Pons (tissue), 1 donor: ENCODE data around the gene COQ8B.
"Not testable (repeated sequence)": the region's sequence is repeated elsewhere in the genome, so short reads cannot be mapped to it uniquely, and the experiment has no call there.

Experiments used
- DNase-seq: peaks from one replicate; pipeline ENCODE4 v3.0.0-alpha.2; 2016; ENCODE audit warnings: low spot score

The COQ8B gene

DNA sequence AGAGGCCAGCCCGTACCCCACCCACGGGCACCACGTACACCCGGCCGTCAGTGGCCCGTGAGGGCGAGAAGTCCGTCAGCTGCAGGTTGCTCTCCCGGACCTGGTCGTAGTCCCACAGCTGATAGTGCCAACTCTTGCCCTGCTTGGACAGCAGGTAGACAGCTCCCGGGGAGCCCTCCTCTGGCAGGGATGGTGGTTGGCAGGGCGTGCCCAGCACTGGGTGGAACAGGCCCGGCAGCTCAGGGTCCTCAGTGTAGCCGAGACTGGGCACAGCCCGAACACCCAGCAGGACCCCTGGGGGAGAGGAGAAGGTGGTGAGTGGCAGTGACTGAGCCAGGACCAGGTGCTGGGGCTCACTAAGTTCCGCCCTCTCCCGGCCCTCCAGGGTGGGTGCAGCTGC is 25.8 kb upstream of the COQ8B start:
- DNase-seq, result no peak

DNA sequence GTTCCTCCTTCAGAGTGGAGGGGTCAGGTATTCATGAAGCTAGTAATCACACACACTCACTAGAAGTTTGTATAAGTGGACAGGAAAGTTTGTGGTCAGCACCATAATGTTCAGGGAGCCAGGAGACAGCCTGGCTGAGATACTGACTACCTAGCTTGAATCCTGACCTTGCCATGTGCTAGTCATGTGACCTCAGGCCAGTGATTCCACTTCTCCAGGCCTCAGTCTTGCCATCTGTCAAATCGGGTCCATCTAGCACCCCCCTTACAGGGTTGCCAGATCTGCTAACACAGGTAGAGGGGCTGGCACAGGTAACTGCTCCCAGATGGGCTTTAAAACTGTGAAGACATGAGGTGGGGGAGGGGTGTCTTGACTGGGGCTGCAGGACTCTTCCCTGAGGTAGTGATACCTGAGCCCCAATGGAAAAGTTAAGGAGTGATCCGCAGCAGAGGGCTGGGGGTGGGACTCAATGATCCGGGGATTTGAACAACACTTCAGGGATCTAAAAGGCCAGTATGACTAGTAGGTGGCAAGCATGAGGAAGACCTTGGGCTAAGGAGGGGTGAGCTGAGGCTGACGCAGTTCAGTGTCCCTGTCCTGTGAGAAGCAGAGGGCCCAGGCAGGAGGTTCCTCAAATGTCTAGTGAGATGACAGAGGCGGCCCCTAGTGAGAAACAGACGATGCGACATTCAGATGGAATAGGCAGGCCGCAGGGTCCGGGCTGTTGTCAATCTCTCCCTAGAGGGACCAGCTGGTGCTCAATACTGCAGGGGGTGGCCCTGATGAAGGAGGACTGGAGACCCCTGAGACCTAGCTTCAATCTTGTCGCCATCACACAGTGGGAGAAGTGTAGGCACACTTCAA is 25.1 kb upstream of the COQ8B start:
- no peak for DNase-seq

DNA sequence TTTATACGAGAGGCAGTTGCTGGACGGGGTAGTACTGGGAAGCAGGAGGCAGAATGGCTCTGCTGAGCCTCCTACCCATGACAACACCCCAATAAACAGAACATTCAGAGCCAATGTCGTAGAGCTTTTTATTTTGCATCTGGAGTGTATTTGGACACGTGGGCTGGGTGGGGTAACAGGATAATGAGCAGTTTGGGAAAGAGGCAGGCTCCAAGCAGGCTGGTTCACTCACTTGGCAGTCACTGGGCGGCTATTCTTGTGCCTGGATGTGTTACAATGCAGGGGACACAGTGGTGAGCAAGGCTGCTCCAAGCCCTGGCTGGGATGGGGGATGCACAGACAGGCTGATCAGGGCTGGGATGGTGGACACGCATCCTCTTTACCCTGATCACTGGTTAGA is 24.1 kb upstream of the COQ8B start:
- DNase-seq, result no peak

DNA sequence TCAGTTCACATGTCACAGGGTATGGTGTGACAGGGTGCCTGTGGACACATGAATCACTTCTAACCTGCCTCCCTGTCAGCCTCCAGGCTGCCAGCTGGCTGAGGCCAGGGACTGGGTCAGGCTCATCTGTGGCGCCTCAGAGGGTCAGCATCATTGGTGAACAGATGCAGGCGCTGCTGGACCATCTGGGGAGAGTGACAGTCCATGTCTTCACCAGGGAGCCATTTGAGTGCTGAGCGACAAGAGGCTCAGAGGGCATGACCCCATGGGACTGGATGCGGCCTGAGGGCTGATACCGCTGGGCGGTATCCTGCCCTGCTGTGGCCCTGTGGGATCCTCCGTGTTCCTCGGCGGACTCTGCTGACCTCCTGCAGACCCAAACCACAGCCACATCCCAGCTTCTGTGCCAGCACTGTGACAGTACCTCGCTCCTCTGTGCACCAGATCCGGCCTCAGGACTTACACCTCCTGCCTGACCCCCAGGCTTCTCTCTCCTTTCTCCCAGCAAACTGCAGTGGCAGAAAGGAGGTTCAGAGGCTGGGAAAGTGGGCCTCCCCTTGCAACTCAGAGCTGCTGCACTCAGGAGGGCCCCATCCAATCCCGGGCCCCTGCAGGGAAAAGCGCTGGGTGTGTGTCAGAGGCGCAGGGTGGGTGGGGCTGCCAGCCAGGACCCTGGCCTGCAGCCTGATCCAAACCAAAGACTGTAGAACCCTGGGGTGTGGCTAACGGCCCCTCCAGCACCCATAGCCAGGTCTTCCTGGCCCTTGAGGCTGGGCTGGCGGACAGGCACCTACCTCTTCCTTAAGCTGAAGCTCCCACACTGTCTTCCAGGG is 23.4 kb upstream of the COQ8B start:
- DNase-seq, result no peak

DNA sequence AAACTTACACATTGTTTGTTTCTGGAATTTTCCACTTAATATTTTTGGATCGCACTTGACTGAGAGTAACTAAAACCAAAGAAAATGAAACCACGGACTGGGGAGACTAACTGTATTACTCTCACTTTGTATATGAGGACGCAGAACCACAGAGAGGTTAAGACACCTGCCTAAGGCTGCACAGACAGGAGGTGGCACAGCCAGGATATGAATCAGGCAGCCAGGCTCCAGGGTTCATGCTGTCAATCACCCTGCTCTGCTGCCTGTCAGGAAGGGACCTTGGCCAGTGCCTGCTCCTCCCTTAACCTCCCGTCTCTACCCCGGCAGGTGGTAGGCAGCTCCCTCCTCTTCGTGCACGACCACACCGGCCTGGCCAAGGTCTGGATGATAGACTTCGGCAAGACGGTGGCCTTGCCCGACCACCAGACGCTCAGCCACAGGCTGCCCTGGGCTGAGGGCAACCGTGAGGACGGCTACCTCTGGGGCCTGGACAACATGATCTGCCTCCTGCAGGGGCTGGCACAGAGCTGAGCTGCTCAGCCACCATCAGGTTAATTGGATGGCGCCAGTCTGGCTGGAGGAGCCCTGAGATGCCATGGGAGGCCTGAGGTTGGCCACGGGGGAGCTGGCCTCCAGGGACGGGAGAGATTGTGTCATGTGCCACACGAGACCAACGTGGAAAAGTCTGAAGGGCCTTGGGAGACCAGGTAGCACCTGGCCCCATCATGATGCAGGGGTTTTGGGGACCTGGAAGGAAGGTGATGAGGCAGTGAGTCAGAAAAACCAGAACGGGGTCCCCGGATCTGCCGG is 22.5 kb upstream of the COQ8B start:
- no peak for DNase-seq

DNA sequence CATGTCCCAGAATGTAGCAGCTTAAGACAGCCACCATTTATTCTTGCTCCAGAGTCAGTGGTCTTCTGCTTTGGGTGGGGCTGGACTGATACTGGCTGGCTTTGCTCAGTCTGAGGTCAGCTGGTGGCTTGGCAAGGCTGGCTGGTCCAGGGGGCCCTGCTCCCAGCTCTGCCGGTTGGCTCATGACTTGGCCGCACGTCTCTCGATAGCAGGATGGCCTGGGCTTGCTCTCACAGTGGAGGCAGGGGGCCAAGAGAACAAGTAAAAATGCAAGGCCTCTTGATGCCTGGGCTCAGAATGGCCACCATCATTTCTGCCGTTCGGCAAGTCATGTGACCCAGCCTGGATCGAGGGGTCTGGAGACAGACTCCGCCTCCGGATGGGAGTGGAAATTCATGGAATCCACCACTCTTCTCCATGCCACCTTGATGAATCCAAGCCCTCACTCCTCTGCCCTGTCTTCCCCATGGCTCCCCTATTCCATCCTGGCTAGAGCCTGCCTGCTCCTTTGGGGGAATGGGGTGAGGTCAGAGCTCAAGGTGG is 20.5 kb upstream of the COQ8B start:
- no peak for DNase-seq

DNA sequence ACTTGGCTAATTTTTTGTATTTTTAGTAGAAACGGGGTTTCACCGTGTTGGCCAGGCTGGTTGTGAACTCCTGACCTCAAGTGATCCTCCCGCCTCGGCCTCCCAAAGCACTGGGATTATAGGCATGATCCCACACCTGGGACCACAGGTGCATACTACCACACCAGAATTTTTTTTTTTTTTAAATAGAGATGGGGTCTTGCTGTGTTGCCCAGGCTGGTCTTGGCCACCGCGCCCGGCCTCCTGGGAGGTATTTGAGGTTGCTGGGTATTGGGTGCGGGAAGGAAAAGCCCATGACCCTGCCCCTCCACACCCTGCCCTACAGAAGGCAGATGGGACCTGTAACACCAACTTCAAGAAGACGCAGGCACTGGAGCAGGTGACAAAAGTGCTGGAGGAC is 20.0 kb upstream of the COQ8B start:
- no peak for DNase-seq

DNA sequence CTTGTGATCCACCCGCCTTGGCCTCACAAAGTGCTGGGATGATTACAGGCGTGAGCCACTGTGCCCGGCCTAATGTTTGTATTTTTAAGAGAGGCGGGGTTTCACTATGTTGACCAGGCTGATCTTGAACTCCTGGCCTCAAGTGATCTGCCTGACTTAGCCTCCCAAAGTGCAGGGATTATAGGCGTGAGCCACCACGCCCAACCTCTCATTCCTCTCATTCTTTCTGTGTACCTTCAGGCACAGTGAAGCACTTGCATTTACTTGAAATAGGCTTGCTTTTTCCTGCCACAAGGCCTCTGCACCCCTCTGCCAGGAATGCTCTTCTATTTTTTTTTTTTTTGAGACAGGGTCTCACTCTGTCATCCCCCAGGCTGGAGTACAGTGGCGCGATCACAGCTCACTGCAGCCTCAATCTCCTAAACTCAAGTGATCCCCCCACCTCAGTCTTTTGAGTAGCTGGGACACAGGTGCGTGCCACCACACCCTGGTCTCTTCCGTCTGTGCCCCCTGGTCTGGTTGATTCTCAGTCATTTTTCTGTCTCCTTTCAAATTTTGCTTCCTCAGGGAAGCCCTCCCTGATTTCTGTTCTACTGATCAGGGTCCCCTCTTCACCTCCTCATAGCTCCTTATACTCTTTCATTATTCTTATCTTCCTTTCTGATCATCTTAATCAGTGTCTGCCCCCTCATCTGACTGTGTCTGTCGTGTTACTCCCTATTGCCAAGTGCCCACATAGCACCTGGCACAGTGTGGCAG is 18.5 kb upstream of the COQ8B start:
- no peak for DNase-seq

DNA sequence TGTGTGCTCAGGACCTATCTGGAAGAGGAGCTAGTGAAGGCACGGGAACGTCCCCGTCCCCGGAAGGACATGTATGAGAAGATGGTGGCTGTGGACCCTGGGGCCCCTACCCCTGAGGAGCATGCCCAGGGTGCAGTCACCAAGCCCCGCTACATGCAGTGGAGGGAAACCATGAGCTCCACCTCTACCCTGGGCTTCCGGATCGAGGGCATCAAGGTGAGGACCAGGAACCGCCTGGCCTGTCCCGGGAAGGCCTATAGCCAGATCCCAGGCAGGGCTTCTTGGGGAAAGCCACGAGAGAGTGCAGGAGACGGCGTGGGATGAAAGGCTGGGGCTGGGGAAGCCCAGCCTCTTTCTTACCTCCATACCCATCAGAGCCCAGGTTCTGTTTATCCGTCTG is 16.5 kb upstream of the COQ8B start:
- no peak for DNase-seq

DNA sequence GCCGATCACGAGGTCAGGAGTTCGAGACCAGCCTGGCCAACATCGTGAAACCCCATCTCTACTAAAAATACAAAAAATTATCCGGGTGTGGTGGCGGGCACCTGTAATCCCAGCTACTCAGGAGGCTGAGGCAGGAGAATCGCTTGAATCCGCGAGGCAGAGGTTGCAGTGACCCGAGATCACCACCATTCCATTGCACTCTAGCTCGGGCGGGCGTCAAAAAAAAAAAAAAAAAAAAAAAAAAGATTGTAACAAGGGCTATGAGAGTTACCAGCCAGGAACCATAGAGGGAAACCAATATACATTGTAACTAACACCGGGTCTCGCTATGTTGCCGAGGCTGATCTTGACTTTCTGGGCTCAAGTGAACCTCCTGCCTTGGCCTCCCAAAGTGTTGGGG is 15.6 kb upstream of the COQ8B start:
- DNase-seq, result not testable (repeated sequence)

DNA sequence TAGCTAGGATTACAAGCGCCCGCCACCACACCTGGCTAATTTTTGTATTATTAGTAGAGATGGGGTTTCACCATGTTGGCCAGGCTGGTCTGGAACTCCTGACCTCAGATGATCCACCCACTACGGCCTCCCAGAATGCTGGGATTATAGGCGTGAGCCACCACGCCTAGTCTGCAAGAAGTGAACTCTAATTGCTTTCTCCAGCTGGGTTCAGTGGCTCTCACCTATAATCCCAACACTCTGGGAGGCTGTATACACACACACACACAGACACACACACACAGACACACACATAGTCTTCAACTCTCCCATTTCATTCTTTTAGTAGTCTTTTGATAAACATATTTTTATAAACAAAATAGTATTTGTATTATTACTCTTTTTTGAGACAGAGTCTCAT is 13.4 kb upstream of the COQ8B start:
- not testable (repeated sequence) for DNase-seq

DNA sequence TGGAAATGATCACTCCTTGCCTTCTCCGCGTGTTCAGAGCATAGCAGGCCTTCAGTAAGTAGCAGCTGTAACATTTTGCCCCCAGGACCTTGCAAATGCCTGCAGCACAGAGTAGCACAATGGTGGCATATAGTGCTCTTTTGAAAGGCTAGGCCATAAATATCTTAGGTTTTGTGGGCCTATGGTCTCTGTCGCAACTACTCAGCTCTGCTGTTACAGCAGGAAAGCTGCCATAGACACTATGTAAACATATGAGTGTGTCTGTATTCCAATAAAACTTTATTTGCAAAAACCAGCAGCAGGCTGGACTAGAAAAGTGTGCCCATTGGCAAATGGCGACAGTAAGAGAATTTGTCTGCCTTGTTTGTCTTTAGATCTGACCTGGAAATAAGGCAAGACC is 9.6 kb upstream of the COQ8B start:
- no peak for DNase-seq

DNA sequence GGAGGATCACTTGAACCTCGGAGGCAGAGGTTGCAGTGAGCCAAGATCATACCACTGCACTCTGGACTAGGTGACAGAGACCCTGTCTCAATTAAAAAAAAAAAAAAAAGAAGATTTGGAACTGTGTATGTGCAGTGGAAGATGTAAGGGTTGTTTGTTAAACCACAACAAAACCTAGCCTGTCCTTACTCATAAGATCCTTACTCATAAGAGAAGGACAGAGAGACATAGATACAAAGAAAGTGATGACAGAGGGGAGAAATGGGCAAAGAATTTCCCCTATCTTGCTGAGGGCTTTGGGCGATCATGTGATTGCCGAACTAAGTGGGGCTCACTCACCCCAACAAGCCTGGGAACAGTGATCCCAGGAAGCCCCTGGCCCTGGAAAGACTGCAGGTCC is 8.2 kb upstream of the COQ8B start:
- DNase-seq, result no peak

DNA sequence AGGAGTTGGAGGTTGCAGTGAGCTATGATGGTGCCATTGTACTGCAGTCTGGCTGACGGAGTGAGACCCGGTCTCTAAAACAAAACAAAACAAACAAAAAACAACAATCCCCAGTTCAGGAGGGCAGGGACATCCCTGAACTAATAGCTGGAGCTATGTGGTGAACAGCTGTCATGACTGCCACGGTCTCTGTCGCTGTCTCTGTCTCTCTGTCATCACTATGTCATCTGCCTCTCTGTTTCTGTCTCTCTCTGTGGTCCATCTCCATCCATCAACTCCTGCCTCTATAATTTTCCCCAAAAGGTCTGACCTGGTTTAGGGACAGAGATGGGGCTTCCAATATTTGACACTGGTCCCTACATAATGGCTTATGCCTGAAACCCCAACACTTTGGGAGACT is 7.6 kb upstream of the COQ8B start:
- no peak for DNase-seq

DNA sequence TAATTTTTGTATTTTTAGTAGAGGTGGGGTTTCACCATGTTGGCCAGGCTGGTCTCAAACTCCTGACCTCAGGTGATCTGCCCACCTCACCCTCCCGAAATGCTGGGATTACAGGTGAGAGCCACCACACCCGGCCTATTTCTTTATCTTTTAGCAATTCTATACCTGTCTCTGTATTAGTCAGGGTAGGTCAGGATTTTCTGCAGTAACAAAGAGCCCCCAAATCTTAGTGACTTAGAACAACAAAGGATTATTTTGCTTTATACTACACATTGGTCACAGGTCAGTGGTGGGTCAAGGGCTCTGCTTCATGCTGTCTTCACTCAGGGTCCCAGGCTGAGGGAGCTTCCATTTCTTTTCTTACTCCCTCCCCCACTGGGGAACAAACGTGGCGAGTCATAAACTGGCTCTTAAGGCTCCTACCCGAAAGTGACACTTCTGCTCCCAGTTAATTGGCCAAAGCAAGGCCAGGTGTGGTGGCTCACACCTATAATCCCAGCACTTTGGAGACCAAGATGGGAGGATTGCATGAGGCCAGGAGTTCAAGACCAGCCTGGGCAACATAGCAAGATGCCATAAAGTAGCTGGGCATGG is 7.1 kb upstream of the COQ8B start:
- no peak for DNase-seq

DNA sequence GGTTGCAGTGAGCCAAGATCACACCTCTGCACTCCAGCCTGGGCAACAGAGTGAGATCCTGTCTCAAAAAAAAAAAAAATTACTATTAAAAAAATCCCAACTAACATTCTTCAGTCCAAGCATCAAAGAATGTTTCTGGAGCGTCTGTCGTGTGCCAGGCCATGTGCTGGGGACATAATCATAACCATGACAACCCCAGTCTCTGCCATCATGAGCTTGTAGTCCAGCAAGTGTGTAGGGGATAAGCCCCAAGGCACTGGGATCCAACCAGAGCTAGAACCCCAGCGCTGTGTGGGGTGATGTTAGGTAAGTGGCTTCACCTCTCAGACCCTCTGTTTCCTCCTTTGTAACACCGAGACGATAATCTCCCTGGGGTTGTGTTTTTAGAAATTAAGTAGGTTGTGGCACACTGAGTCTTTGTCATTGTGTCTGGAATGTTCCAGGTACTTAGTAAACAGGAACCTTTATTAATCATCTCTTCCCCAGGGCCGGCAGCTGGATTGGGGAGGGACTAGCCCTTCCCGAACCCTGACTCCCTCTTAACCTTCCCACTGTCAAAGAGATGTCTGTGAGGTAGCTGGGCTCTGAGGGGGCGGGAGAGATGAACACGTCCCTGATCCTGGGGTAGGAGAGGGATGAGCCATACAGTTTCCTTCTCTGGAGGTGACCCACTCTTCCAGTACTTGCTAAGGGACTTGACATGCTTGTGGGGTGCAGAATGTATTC is 5.4 kb upstream of the COQ8B start:
- no peak for DNase-seq

DNA sequence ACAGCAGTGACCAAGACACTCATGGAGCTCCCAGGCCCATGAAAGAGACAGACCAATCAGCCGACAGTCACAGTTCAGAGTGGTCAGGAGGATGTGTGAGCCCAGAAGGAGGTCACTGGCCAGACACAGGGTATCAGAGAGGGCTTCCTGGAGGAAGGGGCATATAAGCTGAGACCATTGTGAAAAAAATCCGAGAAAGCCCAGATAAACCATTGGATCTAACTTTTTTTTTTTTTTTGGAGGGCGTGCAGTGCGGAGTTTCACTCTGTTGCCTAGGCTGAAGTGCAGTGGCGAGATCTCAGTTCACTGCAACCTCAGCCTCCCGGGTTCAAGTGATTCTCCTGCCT is 4.4 kb upstream of the COQ8B start:
- DNase-seq, result no peak

DNA sequence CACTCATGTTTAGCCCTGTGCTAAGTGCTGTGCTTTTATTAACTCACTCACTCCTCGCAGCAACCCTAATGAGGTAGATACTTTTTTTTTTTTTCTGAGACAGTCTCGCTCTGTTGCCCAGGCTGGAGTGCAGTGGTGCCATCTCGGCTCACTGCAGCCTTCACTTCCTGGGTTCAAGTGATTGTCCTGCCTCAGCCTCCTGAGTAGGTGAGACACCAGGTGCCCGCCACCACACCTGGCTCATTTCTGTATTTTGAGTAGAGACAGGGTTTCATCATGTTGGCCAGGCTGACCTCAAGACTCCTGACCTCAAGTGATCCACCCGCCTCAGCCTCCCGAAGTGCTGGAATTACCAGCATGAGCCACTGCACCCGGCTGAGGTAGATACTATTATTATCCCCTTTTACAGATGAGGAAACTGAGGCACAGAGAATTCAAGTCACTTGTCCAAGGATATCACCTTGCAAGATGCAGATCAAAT is 2.8 kb upstream of the COQ8B start:
- DNase-seq, result no peak

DNA sequence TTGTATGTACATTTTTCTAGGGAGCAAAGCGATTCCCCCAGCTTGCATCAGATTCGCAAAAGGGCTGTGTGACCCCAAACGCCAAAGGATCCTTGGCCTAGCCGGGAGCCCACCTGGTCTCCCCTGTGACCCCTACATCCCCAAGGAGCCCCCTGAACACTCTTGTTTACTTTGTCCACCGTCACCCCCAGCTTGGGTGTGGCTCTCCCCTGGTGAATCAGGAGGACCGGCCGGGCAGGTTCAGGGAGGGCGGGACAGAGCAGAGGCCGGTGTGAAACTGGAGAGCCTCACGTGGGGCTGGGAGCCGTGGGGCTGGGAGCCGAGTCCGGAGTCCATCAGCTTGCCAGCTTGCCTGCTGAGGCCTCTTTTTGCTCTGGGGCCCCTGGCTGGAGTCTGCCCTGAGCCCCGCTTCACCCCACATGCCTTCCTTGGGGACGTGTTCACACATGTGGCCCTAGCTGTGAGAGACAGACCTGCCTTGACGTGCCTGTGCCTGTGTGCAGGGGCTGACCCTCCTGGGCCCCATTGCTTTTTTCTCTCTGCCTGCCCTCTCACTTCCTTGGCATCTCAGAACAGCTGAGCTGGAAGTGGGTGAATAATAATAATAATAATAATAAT is 2.2 kb upstream of the COQ8B start:
- DNase-seq, result no peak
